GM18505 (cell line): ENCODE measurements around the gene RNF167.

Experiments used
- ATAC-seq: cut with Tn5 transposase; IDR thresholded peaks from one replicate; pipeline ENCODE4 v1.9.1; 2021; ENCODE audit not compliant: unreplicated experiment
- POLR2A ChIP-seq: IDR thresholded peaks from 4 replicates; pipeline ENCODE4 v1.6.1; 2011; ENCODE audit warnings: borderline replicate concordance; ENCODE audit not compliant: insufficient read depth, insufficient read length; ENCODE audit errors: extremely low read depth

Gene RNF167

GRCh38 chr17:4938688-4939545 is 1.2 kb upstream of the RNF167 start:
- no peak for ATAC-seq
- TF ChIP-seq POLR2A: no peak

- peak; percentile 12 for ATAC-seq
- no peak for TF ChIP-seq POLR2A
These were observed 597 bp upstream of the RNF167 start for GRCh38 chr17:4939546-4939795.

- TF ChIP-seq POLR2A: no peak
- ATAC-seq: no peak
These were observed 669 bp downstream of the RNF167 start for GRCh38 chr17:4940555-4941318.

GRCh38 chr17:4941319-4941610 is 1.2 kb downstream of the RNF167 start:
- TF ChIP-seq POLR2A: no peak
- no peak for ATAC-seq

- no peak for TF ChIP-seq POLR2A
- ATAC-seq: no peak
These were observed 2.9 kb downstream of the RNF167 start for GRCh38 chr17:4942760-4943508.

GRCh38 chr17:4944163-4944553 is 4.1 kb downstream of the RNF167 start:
- ATAC-seq: no peak
- TF ChIP-seq POLR2A: peak; percentile 58

GRCh38 chr17:4944554-4945175 is 4.6 kb downstream of the RNF167 start:
- TF ChIP-seq POLR2A: no peak
- no peak for ATAC-seq

- TF ChIP-seq POLR2A: peak; percentile 73
- ATAC-seq: no peak
These were observed 5.3 kb downstream of the RNF167 start for GRCh38 chr17:4945176-4945943.

GRCh38 chr17:4945944-4946280 is 5.8 kb downstream of the RNF167 start:
- no peak for TF ChIP-seq POLR2A
- ATAC-seq: no peak

- no peak for ATAC-seq
- TF ChIP-seq POLR2A: peak; percentile 28
These were observed 6.4 kb downstream of the RNF167 start for GRCh38 chr17:4946312-4946976.

GRCh38 chr17:4947010-4947410 is 6.9 kb downstream of the RNF167 start:
- no peak for TF ChIP-seq POLR2A
- ATAC-seq: no peak

- peak; percentile 18 for ATAC-seq
- peak; percentile 63 for TF ChIP-seq POLR2A
These were observed 7.5 kb downstream of the RNF167 start for GRCh38 chr17:4947411-4948165.
